IPS DF 6.9 (cell line): ENCODE results near the gene NECTIN3.

Experiments used
- DNase-seq: peaks from one replicate; pipeline ENCODE4 v3.0.0-alpha.2; 2013; ENCODE audit warnings: low read depth, low spot score
- H3K27ac ChIP-seq: one replicate; pipeline ENCODE4 v1.5.1; 2013; ENCODE audit warnings: low read length, control low read depth
- H3K27me3 ChIP-seq: 2 replicates; pipeline ENCODE4 v1.6.1; 2013; ENCODE audit warnings: mild to moderate bottlenecking, low read length; ENCODE audit not compliant: control insufficient read depth, insufficient read depth
- H3K36me3 ChIP-seq: 2 replicates; pipeline ENCODE4 v1.6.1; 2013; ENCODE audit warnings: low read length; ENCODE audit not compliant: control insufficient read depth, insufficient read depth
- H3K4me1 ChIP-seq: 2 replicates; pipeline ENCODE4 v1.6.1; 2013; ENCODE audit warnings: low read length; ENCODE audit not compliant: control insufficient read depth, insufficient read depth
- H3K4me3 ChIP-seq: 2 replicates; pipeline ENCODE4 v1.5.1; 2013; ENCODE audit warnings: mild to moderate bottlenecking, low read length
- H3K9me3 ChIP-seq: 2 replicates; pipeline ENCODE4 v1.6.1; 2013; ENCODE audit warnings: low read length, inconsistent platforms; ENCODE audit not compliant: control insufficient read depth, insufficient read depth
- WGBS: extraction: QIAGEN DNeasy Blood & Tissue Kit; methylation state at CpG from one replicate; pipeline ENCODE4 v1.1.7; 2013; ENCODE audit warnings: mixed read lengths, missing lambda C conversion rate; ENCODE audit not compliant: insufficient read length, insufficient coverage; 5-methylcytosine and 5-hydroxymethylcytosine counted together

NECTIN3 gene

GRCh38 chr3:111047812-111048435, 23.7 kb upstream of the NECTIN3 start:
- Histone ChIP-seq H3K9me3 (no peaks in the 10 kb centered on the region), H3K36me3 (no peaks in the 10 kb centered on the region), H3K4me1 (peaks cover 1% of the 10 kb centered on the region; the same call in 1 of the 2 replicates), H3K27me3 (no peaks in the 10 kb centered on the region), H3K4me3 (no peak overlapping the region), H3K27ac (no peak overlapping the region)
- DNase-seq = no peak
- WGBS = 100% methylated on average over 1 of the region's 1 CpG

- DNase-seq = no peak
- peaks cover 1% of the 10 kb centered on the region; the same call in 1 of the 2 replicates for H3K4me1 ChIP-seq
- H3K36me3 ChIP-seq = no peaks in the 10 kb centered on the region
- no peaks in the 10 kb centered on the region for H3K9me3 ChIP-seq
- no peak overlapping the region for H3K4me3 ChIP-seq
- no peaks in the 10 kb centered on the region for H3K27me3 ChIP-seq
- no peak overlapping the region for H3K27ac ChIP-seq
These were observed 20.3 kb upstream of the NECTIN3 start for GRCh38 chr3:111051354-111051753.

- Histone ChIP-seq H3K27ac (no peak overlapping the region), H3K4me1 (no peaks in the 10 kb centered on the region), H3K9me3 (no peaks in the 10 kb centered on the region), H3K27me3 (no peaks in the 10 kb centered on the region), H3K4me3 (no peak overlapping the region), H3K36me3 (no peaks in the 10 kb centered on the region)
- no peak for DNase-seq
- no CpG with 5 or more reads among the region's 1 CpG for WGBS
These were observed 3.0 kb upstream of the NECTIN3 start for GRCh38 chr3:111068574-111068973.

- WGBS = no CpG with 5 or more reads among the region's 25 CpGs
- H3K36me3 ChIP-seq = no peaks in the 10 kb centered on the region
- peak overlapping the region; percentile 96; the same call in 1 of the 2 replicates for H3K4me3 ChIP-seq
- H3K9me3 ChIP-seq = no peaks in the 10 kb centered on the region
- H3K27me3 ChIP-seq = no peaks in the 10 kb centered on the region
- H3K27ac ChIP-seq = no peak overlapping the region
- DNase-seq = no peak
- H3K4me1 ChIP-seq = no peaks in the 10 kb centered on the region
These were observed 1.4 kb upstream of the NECTIN3 start for GRCh38 chr3:111069974-111070771.

- no peak for DNase-seq
- H3K4me3 ChIP-seq = peak overlapping the region; percentile 96
- no peaks in the 10 kb centered on the region for H3K9me3 ChIP-seq
- WGBS = no CpG with 5 or more reads among the region's 23 CpGs
- H3K27ac ChIP-seq = no peak overlapping the region
- no peaks in the 10 kb centered on the region for H3K4me1 ChIP-seq
- no peaks in the 10 kb centered on the region for H3K36me3 ChIP-seq
- no peaks in the 10 kb centered on the region for H3K27me3 ChIP-seq
These were observed 802 bp upstream of the NECTIN3 start for GRCh38 chr3:111070772-111071256.

- 0 out of 2 replicates have a peak, but pooled peaks cover 1% of the 10 kb centered on the region for H3K4me1 ChIP-seq
- no peaks in the 10 kb centered on the region for H3K36me3 ChIP-seq
- H3K9me3 ChIP-seq = no peaks in the 10 kb centered on the region
- no peak for DNase-seq
- no CpG with 5 or more reads among the region's 71 CpGs for WGBS
- H3K27ac ChIP-seq = no peak overlapping the region
- peak overlapping the region; percentile 96 for H3K4me3 ChIP-seq
- no peaks in the 10 kb centered on the region for H3K27me3 ChIP-seq
These were observed 660 bp downstream of the NECTIN3 start for GRCh38 chr3:111072031-111072921.

- Histone ChIP-seq H3K36me3 (no peaks in the 10 kb centered on the region), H3K27ac (no peak overlapping the region), H3K4me3 (peak overlapping the region; percentile 96; the same call in 1 of the 2 replicates), H3K9me3 (no peaks in the 10 kb centered on the region), H3K27me3 (no peaks in the 10 kb centered on the region), H3K4me1 (0 out of 2 replicates have a peak, but pooled peaks cover 1% of the 10 kb centered on the region)
- DNase-seq = no peak
- WGBS = no CpG with 5 or more reads among the region's 5 CpGs
These were observed 1.6 kb downstream of the NECTIN3 start for GRCh38 chr3:111073218-111073617.

GRCh38 chr3:111076732-111077131, 5.1 kb downstream of the NECTIN3 start:
- peaks cover 1% of the 10 kb centered on the region; the same call in 1 of the 2 replicates for H3K4me1 ChIP-seq
- no CpG with 5 or more reads among the region's 5 CpGs for WGBS
- no peak for DNase-seq

GRCh38 chr3:111077369-111077768, 5.8 kb downstream of the NECTIN3 start:
- DNase-seq = no peak
- WGBS = no CpG with 5 or more reads among the region's 2 CpGs
- Histone ChIP-seq H3K4me1 (peaks cover 1% of the 10 kb centered on the region; the same call in 1 of the 2 replicates), H3K4me3 (no peak overlapping the region), H3K27ac (no peak overlapping the region), H3K36me3 (no peaks in the 10 kb centered on the region), H3K9me3 (no peaks in the 10 kb centered on the region), H3K27me3 (no peaks in the 10 kb centered on the region)

More at GRCh38 chr3:111076732-111077131, 5.1 kb downstream of the NECTIN3 start:
- Histone ChIP-seq H3K36me3 (no peaks in the 10 kb centered on the region), H3K27me3 (no peaks in the 10 kb centered on the region), H3K27ac (no peak overlapping the region), H3K9me3 (no peaks in the 10 kb centered on the region), H3K4me3 (no peak overlapping the region)

- H3K4me3 ChIP-seq = no peak overlapping the region
- H3K9me3 ChIP-seq = no peaks in the 10 kb centered on the region
- H3K4me1 ChIP-seq = peaks cover 1% of the 10 kb centered on the region; the same call in 1 of the 2 replicates
- no peak overlapping the region for H3K27ac ChIP-seq
- no peaks in the 10 kb centered on the region for H3K36me3 ChIP-seq
- DNase-seq = no peak
- no CpG with 5 or more reads among the region's 1 CpG for WGBS
- H3K27me3 ChIP-seq = no peaks in the 10 kb centered on the region
These were observed 8.8 kb downstream of the NECTIN3 start for GRCh38 chr3:111080413-111080812.
